SW 1271 (cell line): ENCODE measurements around the gene RPS15.

Experiments used
- DNase-seq, 2 experiments: peaks; one replicate each; lab custom pipeline; 2025; lab: John Stamatoyannopoulos, UW

RPS15 gene

GRCh38 chr19:1487576-1488281 lies 49.5 kb downstream of the RPS15 start:
- no peak for DNase-seq

DNA sequence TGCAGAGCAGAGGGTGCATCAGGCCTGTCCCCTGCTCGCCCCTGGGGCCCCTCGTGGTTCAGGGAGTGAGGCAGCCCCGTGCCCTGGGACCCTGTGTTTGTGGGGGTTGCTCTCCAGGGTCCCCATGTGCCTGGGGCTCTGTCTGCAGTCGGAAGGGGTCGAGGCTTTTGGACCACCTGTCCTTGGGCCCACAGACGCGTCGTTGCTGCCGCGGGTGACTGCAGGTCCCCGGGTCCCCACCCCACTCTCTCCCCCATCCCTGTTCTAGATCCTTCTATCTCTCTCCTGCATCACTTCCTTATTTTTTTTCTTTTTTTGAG lies 50.0 kb downstream of the RPS15 start:
- no peak for DNase-seq

DNA sequence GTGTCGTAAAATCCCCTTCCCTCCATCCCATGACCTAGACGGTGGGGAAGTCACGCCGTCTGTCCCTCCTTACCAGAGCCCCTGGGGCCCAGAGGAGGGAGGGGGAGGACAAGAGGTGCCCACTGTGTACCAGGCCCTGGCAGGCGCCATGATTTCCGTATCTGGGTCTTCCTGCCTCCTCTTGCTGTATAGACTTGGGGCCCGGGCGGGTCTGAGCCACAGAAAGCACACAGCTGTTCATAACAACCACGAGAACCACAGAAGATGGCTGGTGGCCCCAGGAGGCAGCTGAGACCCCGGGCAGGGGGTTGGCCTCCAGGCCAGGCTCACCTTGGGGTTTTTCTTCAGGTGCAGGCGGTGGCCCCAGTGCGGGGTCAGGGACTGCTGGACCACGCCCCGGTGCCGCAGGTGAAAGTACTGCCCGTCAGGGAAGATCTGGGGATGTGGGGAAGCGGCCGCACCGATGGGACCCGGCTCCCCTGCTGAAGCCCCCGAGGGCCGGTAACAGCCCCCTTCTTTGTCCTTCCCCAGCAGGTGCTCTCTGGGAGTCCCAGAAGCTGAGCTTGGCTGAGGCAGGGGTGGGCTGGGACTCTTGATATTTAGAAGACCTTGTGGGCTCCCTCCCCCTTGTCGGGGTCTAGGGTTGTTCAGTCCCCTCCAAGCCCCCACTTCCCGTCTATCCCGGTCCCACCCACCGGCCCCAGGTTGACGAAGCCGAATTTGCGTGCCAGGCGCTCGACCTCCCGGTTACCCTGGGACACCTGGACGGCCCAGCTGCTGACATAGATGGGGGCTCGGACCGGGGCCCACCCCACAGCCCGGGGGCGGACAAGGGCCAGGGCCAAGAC lies 51.5 kb downstream of the RPS15 start:
- no peak for DNase-seq
